HepG2 (cell line): Measurements from ENCODE around the gene GMEB2. TPM values are rescaled to one million over a fixed set of nuclear protein-coding genes. Genes with fewer than 3 reads are reported as not detected.

Experiments used
- ATF7-NPFF ChIP-seq: sonication (generic); formaldehyde crosslinking; IDR thresholded peaks from 2 replicates; pipeline ENCODE4 v1.8.1; 2023; ENCODE audit warnings: mild to moderate bottlenecking, low read depth, missing genetic modification reagents, moderate library complexity
- CBX5 ChIP-seq: sonication (generic); formaldehyde crosslinking; IDR thresholded peaks from 2 replicates; pipeline ENCODE4 v1.4.0; 2020; ENCODE audit warnings: missing genetic modification reagents, borderline replicate concordance
- MED8 ChIP-seq: sonication (generic); formaldehyde crosslinking; IDR thresholded peaks from 2 replicates; pipeline ENCODE4 v1.8.1; 2023; ENCODE audit warnings: mild to moderate bottlenecking, missing genetic modification reagents; ENCODE audit not compliant: insufficient replicate concordance
- SP2 ChIP-seq: sonication (generic); formaldehyde crosslinking; IDR thresholded peaks from 2 replicates; pipeline ENCODE4 v1.5.1; 2020; ENCODE audit warnings: mild to moderate bottlenecking, missing genetic modification reagents
- THAP11 ChIP-seq: IDR thresholded peaks from 2 replicates; pipeline ENCODE4 v1.6.1; 2016; ENCODE audit warnings: missing biosample characterization, missing genetic modification reagents
- ZNF556 ChIP-seq: sonication (generic); formaldehyde crosslinking; IDR thresholded peaks from 2 replicates; pipeline ENCODE4 v1.4.0; 2020; ENCODE audit warnings: mild to moderate bottlenecking, missing genetic modification reagents, borderline replicate concordance
- ZNF670 ChIP-seq: sonication (generic); formaldehyde crosslinking; IDR thresholded peaks from 2 replicates; pipeline ENCODE4 v1.8.0; 2022; ENCODE audit warnings: mild to moderate bottlenecking, missing genetic modification reagents, borderline replicate concordance
- ZNF703 ChIP-seq: sonication (generic); formaldehyde crosslinking; IDR thresholded peaks from 2 replicates; pipeline ENCODE4 v1.5.1; 2020; ENCODE audit warnings: missing genetic modification reagents, mild to moderate bottlenecking, moderate library complexity, borderline replicate concordance
- ZNF83 ChIP-seq: sonication (generic); formaldehyde crosslinking; IDR thresholded peaks from 2 replicates; pipeline ENCODE4 v1.4.0; 2020; ENCODE audit warnings: missing genetic modification reagents, mild to moderate bottlenecking, borderline replicate concordance
- polyA plus RNA-seq, 8 experiments: library from polyadenylated mRNA; depleted of rRNA in 3 of 8; stranded (reverse) in 7 of 8; unstranded in 1 of 8; fragments of >200 nt; fragmentation: Illumina TruSeq in 4 of 8; extraction: Trizol in 4 of 8; gene quantifications; 2 replicates each; pipeline versions ENCODE4 v1.2.1 to v1.2.3, GENCODE V29; 2011 to 2016; ENCODE audit warnings: low read depth in 4 of 8, missing spikeins in 1 of 8, mixed read lengths in 1 of 8; ENCODE audit not compliant: insufficient read depth in 1 of 8
- total RNA-seq, 5 experiments: library from RNA; depleted of rRNA; stranded (reverse); fragments of >200 nt; fragmentation: Illumina TruSeq; extraction: Trizol; gene quantifications; 2 replicates each; pipeline ENCODE4 v1.2.3, GENCODE V29; 2016; ENCODE audit warnings: low read depth in 1 of 5
- TF ChIP-seq, protein P1 (sequence below): sonication (generic); formaldehyde crosslinking; IDR thresholded peaks from 2 replicates; pipeline ENCODE4 v1.9.0; 2021; ENCODE audit warnings: mild to moderate bottlenecking, missing genetic modification reagents
- TF ChIP-seq, protein P2 (sequence below): IDR thresholded peaks from 2 replicates; pipeline ENCODE4 v1.6.1; 2012; ENCODE audit warnings: low read length, improper control_type of control experiment
- TF ChIP-seq, protein P3 (sequence below): sonication (generic); formaldehyde crosslinking; IDR thresholded peaks from 2 replicates; pipeline ENCODE4 v1.4.0; 2020; ENCODE audit warnings: missing genetic modification reagents
- TF ChIP-seq, protein P4 (sequence below): IDR thresholded peaks from 2 replicates; pipeline ENCODE4 v1.4.0; 2020; ENCODE audit warnings: mild to moderate bottlenecking, missing genetic modification reagents

Gene GMEB2
- total and polyA plus RNA-seq, 2 of the 13 experiments (the other 11 are each of a cell fraction or from before 2014, with no cell fraction given) = 10.6 to 12.4 TPM

DNA sequence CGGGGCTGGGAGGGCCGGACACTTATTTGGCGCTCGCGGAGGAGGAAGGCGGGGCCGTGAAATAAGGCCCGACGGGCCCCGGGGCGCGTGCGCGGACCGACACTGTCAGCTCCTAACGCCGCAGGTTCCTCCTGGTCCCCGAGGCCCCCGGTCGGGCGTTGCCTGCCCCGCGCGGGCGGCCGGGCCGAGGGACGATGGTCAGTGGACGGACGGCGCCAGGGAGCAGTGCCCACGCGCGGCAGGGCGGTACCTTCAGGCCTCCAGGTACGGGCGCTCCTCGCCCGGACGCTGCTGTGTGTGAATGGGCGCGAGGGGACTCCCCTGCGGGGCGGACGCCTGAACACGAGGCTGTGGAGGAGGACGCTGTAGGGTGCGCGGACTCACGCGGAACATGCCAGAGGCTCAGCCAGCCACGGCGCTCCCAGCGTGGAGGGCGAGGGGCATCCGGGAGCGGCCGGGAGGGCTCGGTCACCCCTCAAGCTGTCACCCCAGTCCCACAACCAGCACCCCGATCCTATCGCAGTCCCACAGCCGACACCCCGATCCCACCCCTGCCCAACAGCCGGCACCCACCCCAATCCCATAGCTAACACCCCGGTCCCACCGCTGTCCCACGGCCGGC is 339 bp upstream of the GMEB2 start (continued):
- TF ChIP-seq, protein P1, sequence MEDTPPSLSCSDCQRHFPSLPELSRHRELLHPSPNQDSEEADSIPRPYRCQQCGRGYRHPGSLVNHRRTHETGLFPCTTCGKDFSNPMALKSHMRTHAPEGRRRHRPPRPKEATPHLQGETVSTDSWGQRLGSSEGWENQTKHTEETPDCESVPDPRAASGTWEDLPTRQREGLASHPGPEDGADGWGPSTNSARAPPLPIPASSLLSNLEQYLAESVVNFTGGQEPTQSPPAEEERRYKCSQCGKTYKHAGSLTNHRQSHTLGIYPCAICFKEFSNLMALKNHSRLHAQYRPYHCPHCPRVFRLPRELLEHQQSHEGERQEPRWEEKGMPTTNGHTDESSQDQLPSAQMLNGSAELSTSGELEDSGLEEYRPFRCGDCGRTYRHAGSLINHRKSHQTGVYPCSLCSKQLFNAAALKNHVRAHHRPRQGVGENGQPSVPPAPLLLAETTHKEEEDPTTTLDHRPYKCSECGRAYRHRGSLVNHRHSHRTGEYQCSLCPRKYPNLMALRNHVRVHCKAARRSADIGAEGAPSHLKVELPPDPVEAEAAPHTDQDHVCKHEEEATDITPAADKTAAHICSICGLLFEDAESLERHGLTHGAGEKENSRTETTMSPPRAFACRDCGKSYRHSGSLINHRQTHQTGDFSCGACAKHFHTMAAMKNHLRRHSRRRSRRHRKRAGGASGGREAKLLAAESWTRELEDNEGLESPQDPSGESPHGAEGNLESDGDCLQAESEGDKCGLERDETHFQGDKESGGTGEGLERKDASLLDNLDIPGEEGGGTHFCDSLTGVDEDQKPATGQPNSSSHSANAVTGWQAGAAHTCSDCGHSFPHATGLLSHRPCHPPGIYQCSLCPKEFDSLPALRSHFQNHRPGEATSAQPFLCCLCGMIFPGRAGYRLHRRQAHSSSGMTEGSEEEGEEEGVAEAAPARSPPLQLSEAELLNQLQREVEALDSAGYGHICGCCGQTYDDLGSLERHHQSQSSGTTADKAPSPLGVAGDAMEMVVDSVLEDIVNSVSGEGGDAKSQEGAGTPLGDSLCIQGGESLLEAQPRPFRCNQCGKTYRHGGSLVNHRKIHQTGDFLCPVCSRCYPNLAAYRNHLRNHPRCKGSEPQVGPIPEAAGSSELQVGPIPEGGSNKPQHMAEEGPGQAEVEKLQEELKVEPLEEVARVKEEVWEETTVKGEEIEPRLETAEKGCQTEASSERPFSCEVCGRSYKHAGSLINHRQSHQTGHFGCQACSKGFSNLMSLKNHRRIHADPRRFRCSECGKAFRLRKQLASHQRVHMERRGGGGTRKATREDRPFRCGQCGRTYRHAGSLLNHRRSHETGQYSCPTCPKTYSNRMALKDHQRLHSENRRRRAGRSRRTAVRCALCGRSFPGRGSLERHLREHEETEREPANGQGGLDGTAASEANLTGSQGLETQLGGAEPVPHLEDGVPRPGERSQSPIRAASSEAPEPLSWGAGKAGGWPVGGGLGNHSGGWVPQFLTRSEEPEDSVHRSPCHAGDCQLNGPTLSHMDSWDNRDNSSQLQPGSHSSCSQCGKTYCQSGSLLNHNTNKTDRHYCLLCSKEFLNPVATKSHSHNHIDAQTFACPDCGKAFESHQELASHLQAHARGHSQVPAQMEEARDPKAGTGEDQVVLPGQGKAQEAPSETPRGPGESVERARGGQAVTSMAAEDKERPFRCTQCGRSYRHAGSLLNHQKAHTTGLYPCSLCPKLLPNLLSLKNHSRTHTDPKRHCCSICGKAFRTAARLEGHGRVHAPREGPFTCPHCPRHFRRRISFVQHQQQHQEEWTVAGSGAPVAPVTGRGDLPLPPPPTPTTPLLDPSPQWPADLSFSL = no peak
- TF ChIP-seq CBX5 (CRISPR knock-in tag) (peak; percentile 76; the same call in 1 of the 2 replicates), ZNF83 (CRISPR knock-in tag) (peak; percentile 98; the same call in 1 of the 2 replicates), THAP11 (CRISPR knock-in tag) (peak; percentile 68), ZNF670 (CRISPR knock-in tag) (no peak), ZNF556 (CRISPR knock-in tag) (peak; percentile 94; the same call in 1 of the 2 replicates), SP2 (CRISPR knock-in tag) (peak; percentile 64), ATF7-NPFF (CRISPR knock-in tag) (peak; percentile 94; the same call in 1 of the 2 replicates), MED8 (CRISPR knock-in tag) (peak; percentile 86), ZNF703 (CRISPR knock-in tag) (0 out of 2 replicates have a peak, but pooled peaks have one; percentile 35)
- TF ChIP-seq, protein P2, sequence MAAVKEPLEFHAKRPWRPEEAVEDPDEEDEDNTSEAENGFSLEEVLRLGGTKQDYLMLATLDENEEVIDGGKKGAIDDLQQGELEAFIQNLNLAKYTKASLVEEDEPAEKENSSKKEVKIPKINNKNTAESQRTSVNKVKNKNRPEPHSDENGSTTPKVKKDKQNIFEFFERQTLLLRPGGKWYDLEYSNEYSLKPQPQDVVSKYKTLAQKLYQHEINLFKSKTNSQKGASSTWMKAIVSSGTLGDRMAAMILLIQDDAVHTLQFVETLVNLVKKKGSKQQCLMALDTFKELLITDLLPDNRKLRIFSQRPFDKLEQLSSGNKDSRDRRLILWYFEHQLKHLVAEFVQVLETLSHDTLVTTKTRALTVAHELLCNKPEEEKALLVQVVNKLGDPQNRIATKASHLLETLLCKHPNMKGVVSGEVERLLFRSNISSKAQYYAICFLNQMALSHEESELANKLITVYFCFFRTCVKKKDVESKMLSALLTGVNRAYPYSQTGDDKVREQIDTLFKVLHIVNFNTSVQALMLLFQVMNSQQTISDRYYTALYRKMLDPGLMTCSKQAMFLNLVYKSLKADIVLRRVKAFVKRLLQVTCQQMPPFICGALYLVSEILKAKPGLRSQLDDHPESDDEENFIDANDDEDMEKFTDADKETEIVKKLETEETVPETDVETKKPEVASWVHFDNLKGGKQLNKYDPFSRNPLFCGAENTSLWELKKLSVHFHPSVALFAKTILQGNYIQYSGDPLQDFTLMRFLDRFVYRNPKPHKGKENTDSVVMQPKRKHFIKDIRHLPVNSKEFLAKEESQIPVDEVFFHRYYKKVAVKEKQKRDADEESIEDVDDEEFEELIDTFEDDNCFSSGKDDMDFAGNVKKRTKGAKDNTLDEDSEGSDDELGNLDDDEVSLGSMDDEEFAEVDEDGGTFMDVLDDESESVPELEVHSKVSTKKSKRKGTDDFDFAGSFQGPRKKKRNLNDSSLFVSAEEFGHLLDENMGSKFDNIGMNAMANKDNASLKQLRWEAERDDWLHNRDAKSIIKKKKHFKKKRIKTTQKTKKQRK = no peak
- TF ChIP-seq, protein P3, sequence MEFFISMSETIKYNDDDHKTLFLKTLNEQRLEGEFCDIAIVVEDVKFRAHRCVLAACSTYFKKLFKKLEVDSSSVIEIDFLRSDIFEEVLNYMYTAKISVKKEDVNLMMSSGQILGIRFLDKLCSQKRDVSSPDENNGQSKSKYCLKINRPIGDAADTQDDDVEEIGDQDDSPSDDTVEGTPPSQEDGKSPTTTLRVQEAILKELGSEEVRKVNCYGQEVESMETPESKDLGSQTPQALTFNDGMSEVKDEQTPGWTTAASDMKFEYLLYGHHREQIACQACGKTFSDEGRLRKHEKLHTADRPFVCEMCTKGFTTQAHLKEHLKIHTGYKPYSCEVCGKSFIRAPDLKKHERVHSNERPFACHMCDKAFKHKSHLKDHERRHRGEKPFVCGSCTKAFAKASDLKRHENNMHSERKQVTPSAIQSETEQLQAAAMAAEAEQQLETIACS = no peak; the same call in 1 of the 2 replicates
- TF ChIP-seq, protein P4, sequence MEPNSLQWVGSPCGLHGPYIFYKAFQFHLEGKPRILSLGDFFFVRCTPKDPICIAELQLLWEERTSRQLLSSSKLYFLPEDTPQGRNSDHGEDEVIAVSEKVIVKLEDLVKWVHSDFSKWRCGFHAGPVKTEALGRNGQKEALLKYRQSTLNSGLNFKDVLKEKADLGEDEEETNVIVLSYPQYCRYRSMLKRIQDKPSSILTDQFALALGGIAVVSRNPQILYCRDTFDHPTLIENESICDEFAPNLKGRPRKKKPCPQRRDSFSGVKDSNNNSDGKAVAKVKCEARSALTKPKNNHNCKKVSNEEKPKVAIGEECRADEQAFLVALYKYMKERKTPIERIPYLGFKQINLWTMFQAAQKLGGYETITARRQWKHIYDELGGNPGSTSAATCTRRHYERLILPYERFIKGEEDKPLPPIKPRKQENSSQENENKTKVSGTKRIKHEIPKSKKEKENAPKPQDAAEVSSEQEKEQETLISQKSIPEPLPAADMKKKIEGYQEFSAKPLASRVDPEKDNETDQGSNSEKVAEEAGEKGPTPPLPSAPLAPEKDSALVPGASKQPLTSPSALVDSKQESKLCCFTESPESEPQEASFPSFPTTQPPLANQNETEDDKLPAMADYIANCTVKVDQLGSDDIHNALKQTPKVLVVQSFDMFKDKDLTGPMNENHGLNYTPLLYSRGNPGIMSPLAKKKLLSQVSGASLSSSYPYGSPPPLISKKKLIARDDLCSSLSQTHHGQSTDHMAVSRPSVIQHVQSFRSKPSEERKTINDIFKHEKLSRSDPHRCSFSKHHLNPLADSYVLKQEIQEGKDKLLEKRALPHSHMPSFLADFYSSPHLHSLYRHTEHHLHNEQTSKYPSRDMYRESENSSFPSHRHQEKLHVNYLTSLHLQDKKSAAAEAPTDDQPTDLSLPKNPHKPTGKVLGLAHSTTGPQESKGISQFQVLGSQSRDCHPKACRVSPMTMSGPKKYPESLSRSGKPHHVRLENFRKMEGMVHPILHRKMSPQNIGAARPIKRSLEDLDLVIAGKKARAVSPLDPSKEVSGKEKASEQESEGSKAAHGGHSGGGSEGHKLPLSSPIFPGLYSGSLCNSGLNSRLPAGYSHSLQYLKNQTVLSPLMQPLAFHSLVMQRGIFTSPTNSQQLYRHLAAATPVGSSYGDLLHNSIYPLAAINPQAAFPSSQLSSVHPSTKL (CRISPR knock-in tag) = peak; percentile 56; the same call in 1 of the 2 replicates
